ENCODE measurements around the gene SLAMF8.

SLAMF8 gene

DNA sequence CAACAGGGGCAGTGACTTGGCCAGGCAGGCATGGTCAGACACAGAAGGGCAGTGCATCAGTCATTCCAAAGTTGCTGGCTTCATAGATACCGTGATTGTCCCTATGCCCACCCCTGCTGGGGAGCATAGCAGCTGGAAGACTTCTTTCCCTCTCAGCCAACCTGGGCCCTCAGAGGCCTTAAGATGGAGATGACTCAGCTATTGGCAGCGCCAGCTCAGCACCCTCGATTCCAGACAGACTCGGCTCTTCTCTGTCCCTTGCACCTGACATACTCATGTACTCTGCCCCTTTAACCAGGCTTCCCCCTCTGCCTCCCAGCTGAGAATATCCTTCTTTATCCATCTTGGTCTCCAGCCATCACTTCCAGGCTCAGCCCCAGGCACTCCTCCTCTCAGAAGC, 16.8 kb downstream of the SLAMF8 start:
- no peak overlapping the region for H3K27ac ChIP-seq (ENCODE audit: low read depth, low read length)
- H3K36me3 ChIP-seq (ENCODE audit: control insufficient read depth in 5 of 5, insufficient read depth in 5 of 5, low read length in 5 of 5), result peaks cover 0 to 9% (median 0%) of the 10 kb centered on the region in 5 donors
- no peaks in the 10 kb centered on the region for H3K9me3 ChIP-seq (ENCODE audit: control insufficient read depth in 5 of 5, low read length in 5 of 5)
- H3K4me1 ChIP-seq (ENCODE audit: control insufficient read depth in 5 of 5, insufficient read depth in 5 of 5, low read length in 5 of 5), result no peaks in the 10 kb centered on the region
- no peaks in the 10 kb centered on the region for H3K27me3 ChIP-seq (ENCODE audit: control insufficient read depth in 5 of 5, insufficient read depth in 4 of 5, low read length in 5 of 5)
- no peak overlapping the region for H3K9ac ChIP-seq (ENCODE audit: low read length in 5 of 5)
- H3K4me3 ChIP-seq (ENCODE audit: low read depth in 1 of 5, low read length in 5 of 5), result no peak overlapping the region

DNA sequence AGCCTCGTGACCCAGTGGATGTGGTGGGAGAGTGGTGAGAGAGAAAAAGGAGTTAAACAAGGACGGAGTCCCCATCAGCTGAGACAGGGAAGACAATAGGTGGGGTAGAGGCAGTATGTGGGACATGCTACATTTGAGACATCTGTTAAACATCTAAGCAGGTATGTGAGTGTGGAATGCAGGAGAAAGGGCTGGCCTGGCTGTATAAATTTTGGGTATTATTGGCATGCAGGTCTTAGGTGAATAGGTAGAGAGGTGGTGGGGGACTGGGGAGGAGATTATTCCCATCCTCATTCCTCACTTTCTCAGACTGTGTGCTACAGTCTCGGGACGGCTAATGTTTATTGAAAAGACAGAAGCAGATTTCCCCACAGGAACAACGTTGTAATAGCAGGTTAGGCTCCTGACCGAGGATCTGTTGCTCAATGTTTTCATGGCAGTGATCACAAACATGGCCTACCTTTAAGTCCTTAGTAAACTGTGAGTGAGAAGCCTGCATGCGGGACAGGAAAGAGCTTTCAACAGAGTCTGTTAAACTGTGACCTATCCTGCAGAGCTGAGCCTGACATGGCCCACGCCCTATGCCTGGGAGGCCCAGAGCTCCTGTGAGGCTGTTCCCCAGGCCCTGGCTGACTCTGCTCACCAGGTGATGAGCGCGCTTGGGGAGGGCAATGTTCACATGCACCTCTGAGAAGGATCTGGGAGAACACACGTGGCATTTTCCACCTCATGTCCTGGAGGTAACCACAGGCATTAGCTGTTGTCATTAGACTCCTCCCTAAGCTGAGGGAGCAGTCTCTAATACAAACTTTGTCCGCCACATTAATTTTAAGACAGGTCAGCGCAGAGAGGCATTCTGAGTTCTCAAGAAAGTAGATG, 19.3 kb downstream of the SLAMF8 start:
- Histone ChIP-seq H3K4me1 (ENCODE audit: control insufficient read depth in 5 of 5, insufficient read depth in 5 of 5, low read length in 5 of 5) (no peaks in the 10 kb centered on the region), H3K36me3 (ENCODE audit: control insufficient read depth in 5 of 5, insufficient read depth in 5 of 5, low read length in 5 of 5) (no peaks in the 10 kb centered on the region), H3K27ac (ENCODE audit: low read depth, low read length) (no peak overlapping the region), H3K4me3 (ENCODE audit: low read depth in 1 of 5, low read length in 5 of 5) (no peak overlapping the region), H3K9ac (ENCODE audit: low read length in 5 of 5) (no peak overlapping the region), H3K9me3 (ENCODE audit: control insufficient read depth in 5 of 5, low read length in 5 of 5) (no peaks in the 10 kb centered on the region), H3K27me3 (ENCODE audit: control insufficient read depth in 5 of 5, insufficient read depth in 4 of 5, low read length in 5 of 5) (no peaks in the 10 kb centered on the region)

DNA sequence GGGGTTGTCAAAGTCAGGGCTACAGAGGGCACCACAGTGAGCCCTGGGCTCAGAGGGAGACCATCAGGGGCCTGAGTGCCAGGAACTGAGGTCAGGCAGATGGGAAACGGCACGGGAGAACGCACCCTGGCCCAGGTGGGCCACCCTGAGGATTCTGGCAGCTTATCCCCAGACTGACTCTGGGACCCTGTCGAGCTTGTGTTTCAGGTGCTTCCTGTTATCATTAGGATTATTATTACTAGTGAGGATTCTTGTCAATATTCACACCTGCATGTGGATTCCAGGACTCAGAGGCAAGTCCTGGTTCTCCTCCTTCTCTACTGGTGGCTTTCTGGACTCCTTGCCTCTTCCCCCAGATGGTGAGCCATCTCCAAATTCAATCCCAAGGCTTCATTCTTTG, 20.6 kb downstream of the SLAMF8 start:
- no peak overlapping the region for H3K4me3 ChIP-seq (ENCODE audit: low read depth in 1 of 5, low read length in 5 of 5)
- no peaks in the 10 kb centered on the region for H3K9me3 ChIP-seq (ENCODE audit: control insufficient read depth in 5 of 5, low read length in 5 of 5)
- no peaks in the 10 kb centered on the region for H3K27me3 ChIP-seq (ENCODE audit: control insufficient read depth in 5 of 5, insufficient read depth in 4 of 5, low read length in 5 of 5)
- no peak overlapping the region for H3K27ac ChIP-seq (ENCODE audit: low read depth, low read length)
- H3K36me3 ChIP-seq (ENCODE audit: control insufficient read depth in 5 of 5, insufficient read depth in 5 of 5, low read length in 5 of 5), result no peaks in the 10 kb centered on the region
- H3K4me1 ChIP-seq (ENCODE audit: control insufficient read depth in 5 of 5, insufficient read depth in 5 of 5, low read length in 5 of 5), result no peaks in the 10 kb centered on the region
- H3K9ac ChIP-seq (ENCODE audit: low read length in 5 of 5), result no peak overlapping the region

GRCh38 chr1:159848326-159848725, 21.7 kb downstream of the SLAMF8 start:
- Histone ChIP-seq H3K4me3 (ENCODE audit: low read depth in 1 of 5, low read length in 5 of 5) (no peak overlapping the region), H3K36me3 (ENCODE audit: control insufficient read depth in 5 of 5, insufficient read depth in 5 of 5, low read length in 5 of 5) (no peaks in the 10 kb centered on the region), H3K4me1 (ENCODE audit: control insufficient read depth in 5 of 5, insufficient read depth in 5 of 5, low read length in 5 of 5) (peaks cover 0 to 2% (median 0%) of the 10 kb centered on the region in 5 donors), H3K9ac (ENCODE audit: low read length in 5 of 5) (no peak overlapping the region), H3K9me3 (ENCODE audit: control insufficient read depth in 5 of 5, low read length in 5 of 5) (no peaks in the 10 kb centered on the region), H3K27ac (ENCODE audit: low read depth, low read length) (no peak overlapping the region), H3K27me3 (ENCODE audit: control insufficient read depth in 5 of 5, insufficient read depth in 4 of 5, low read length in 5 of 5) (no peaks in the 10 kb centered on the region)

- Histone ChIP-seq H3K9ac (ENCODE audit: low read length in 5 of 5) (no peak overlapping the region), H3K4me3 (ENCODE audit: low read depth in 1 of 5, low read length in 5 of 5) (no peak overlapping the region), H3K27me3 (ENCODE audit: control insufficient read depth in 5 of 5, insufficient read depth in 4 of 5, low read length in 5 of 5) (no peaks in the 10 kb centered on the region), H3K9me3 (ENCODE audit: control insufficient read depth in 5 of 5, low read length in 5 of 5) (no peaks in the 10 kb centered on the region), H3K4me1 (ENCODE audit: control insufficient read depth in 5 of 5, insufficient read depth in 5 of 5, low read length in 5 of 5) (peaks cover 0 to 15% (median 7%) of the 10 kb centered on the region in 5 donors), H3K36me3 (ENCODE audit: control insufficient read depth in 5 of 5, insufficient read depth in 5 of 5, low read length in 5 of 5) (no peaks in the 10 kb centered on the region), H3K27ac (ENCODE audit: low read depth, low read length) (no peak overlapping the region)
Observed at GRCh38 chr1:159849626-159850366, 23.1 kb downstream of the SLAMF8 start.

DNA sequence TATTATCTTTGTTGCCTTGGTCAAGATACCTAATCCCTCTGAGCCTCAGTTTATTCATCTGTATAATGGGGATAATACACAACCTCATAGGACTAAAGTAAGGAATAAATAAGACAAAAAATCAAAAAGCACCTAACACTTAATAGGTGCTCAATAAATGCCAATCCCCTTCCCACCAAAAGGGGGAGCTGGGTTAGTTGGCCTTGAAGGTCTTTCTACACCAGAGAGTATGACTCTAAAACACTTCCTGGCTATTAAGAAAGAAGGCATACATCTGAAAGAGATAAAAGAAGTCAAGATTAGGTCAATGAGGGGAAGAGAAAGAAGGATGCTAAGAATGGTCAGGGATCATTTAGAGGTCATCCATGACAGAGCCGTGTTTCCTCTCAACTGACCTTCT, 24.7 kb downstream of the SLAMF8 start:
- no peaks in the 10 kb centered on the region for H3K36me3 ChIP-seq (ENCODE audit: control insufficient read depth in 5 of 5, insufficient read depth in 5 of 5, low read length in 5 of 5)
- no peak overlapping the region for H3K9ac ChIP-seq (ENCODE audit: low read length in 5 of 5)
- no peak overlapping the region for H3K4me3 ChIP-seq (ENCODE audit: low read depth in 1 of 5, low read length in 5 of 5)
- H3K9me3 ChIP-seq (ENCODE audit: control insufficient read depth in 5 of 5, low read length in 5 of 5), result no peaks in the 10 kb centered on the region
- no peak overlapping the region for H3K27ac ChIP-seq (ENCODE audit: low read depth, low read length)
- peaks cover 0 to 24% (median 15%) of the 10 kb centered on the region in 5 donors for H3K4me1 ChIP-seq (ENCODE audit: control insufficient read depth in 5 of 5, insufficient read depth in 5 of 5, low read length in 5 of 5)
- no peaks in the 10 kb centered on the region for H3K27me3 ChIP-seq (ENCODE audit: control insufficient read depth in 5 of 5, insufficient read depth in 4 of 5, low read length in 5 of 5)

DNA sequence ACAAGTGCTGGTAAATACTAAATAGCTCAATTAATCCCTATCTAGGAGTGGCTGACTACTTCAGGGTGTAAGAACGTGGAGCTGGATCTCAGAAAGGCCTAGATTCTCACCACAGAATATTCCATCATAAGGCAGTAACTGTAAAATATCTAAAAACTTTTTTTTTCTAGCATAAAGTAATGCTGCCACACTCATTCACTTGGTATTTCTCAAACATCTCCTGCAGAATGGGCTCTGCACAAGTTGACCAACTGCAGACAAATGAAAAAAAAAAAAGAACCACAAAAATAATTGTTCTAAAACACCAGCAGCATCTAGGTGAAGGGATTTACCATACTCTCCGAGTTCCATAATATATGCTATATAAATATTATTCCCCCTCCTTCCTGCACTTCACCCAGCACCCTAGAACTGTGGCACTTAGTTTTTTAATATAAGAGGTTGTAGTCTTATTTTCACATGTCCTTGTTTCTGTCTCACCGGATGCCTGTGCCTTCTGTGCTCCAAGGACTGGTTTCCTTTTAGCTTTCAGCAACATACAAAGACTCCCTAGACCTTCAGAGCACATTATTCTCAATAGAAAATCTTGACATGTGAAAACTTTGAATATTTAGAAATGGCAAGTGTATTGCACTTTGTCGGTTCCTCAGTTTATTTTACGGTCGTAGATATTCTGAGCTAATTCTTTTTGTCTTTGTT, 26.9 kb downstream of the SLAMF8 start:
- Histone ChIP-seq H3K9me3 (ENCODE audit: control insufficient read depth in 5 of 5, low read length in 5 of 5) (no peaks in the 10 kb centered on the region), H3K36me3 (ENCODE audit: control insufficient read depth in 5 of 5, insufficient read depth in 5 of 5, low read length in 5 of 5) (no peaks in the 10 kb centered on the region), H3K4me3 (ENCODE audit: low read depth in 1 of 5, low read length in 5 of 5) (peak overlapping the region in 4 of 5 donors; percentile 70 to 81 (median 76)), H3K4me1 (ENCODE audit: control insufficient read depth in 5 of 5, insufficient read depth in 5 of 5, low read length in 5 of 5) (peaks cover 0 to 24% (median 15%) of the 10 kb centered on the region in 5 donors), H3K27me3 (ENCODE audit: control insufficient read depth in 5 of 5, insufficient read depth in 4 of 5, low read length in 5 of 5) (no peaks in the 10 kb centered on the region), H3K9ac (ENCODE audit: low read length in 5 of 5) (peak overlapping the region; percentile 38 to 77 (median 68)), H3K27ac (ENCODE audit: low read depth, low read length) (peak overlapping the region; percentile 58)

GRCh38 chr1:159854116-159854692, 27.5 kb downstream of the SLAMF8 start:
- Histone ChIP-seq H3K9me3 (ENCODE audit: control insufficient read depth in 5 of 5, low read length in 5 of 5) (no peaks in the 10 kb centered on the region), H3K4me1 (ENCODE audit: control insufficient read depth in 5 of 5, insufficient read depth in 5 of 5, low read length in 5 of 5) (peaks cover 0 to 24% (median 15%) of the 10 kb centered on the region in 5 donors), H3K36me3 (ENCODE audit: control insufficient read depth in 5 of 5, insufficient read depth in 5 of 5, low read length in 5 of 5) (no peaks in the 10 kb centered on the region), H3K4me3 (ENCODE audit: low read depth in 1 of 5, low read length in 5 of 5) (peak overlapping the region in 4 of 5 donors; percentile 70 to 81 (median 76)), H3K9ac (ENCODE audit: low read length in 5 of 5) (peak overlapping the region; percentile 38 to 77 (median 68)), H3K27ac (ENCODE audit: low read depth, low read length) (peak overlapping the region; percentile 58), H3K27me3 (ENCODE audit: control insufficient read depth in 5 of 5, insufficient read depth in 4 of 5, low read length in 5 of 5) (no peaks in the 10 kb centered on the region)

- H3K27ac ChIP-seq (ENCODE audit: low read depth, low read length), result peak overlapping the region; percentile 58
- H3K4me3 ChIP-seq (ENCODE audit: low read depth in 1 of 5, low read length in 5 of 5), result peak overlapping the region; percentile 59 to 81 (median 72)
- H3K36me3 ChIP-seq (ENCODE audit: control insufficient read depth in 5 of 5, insufficient read depth in 5 of 5, low read length in 5 of 5), result no peaks in the 10 kb centered on the region
- H3K9me3 ChIP-seq (ENCODE audit: control insufficient read depth in 5 of 5, low read length in 5 of 5), result no peaks in the 10 kb centered on the region
- peak overlapping the region; percentile 38 to 77 (median 68) for H3K9ac ChIP-seq (ENCODE audit: low read length in 5 of 5)
- H3K27me3 ChIP-seq (ENCODE audit: control insufficient read depth in 5 of 5, insufficient read depth in 4 of 5, low read length in 5 of 5), result no peaks in the 10 kb centered on the region
- peaks cover 0 to 24% (median 15%) of the 10 kb centered on the region in 5 donors for H3K4me1 ChIP-seq (ENCODE audit: control insufficient read depth in 5 of 5, insufficient read depth in 5 of 5, low read length in 5 of 5)
Observed at GRCh38 chr1:159854693-159855192, 28.1 kb downstream of the SLAMF8 start.
